ENCODE results near the gene NSMCE1. TPM values are rescaled to one million over a fixed set of nuclear protein-coding genes. Genes with fewer than 3 reads are reported as not detected.

Gene NSMCE1
- total RNA-seq, 1 experiment from 2014 or later: 19.3 TPM

DNA sequence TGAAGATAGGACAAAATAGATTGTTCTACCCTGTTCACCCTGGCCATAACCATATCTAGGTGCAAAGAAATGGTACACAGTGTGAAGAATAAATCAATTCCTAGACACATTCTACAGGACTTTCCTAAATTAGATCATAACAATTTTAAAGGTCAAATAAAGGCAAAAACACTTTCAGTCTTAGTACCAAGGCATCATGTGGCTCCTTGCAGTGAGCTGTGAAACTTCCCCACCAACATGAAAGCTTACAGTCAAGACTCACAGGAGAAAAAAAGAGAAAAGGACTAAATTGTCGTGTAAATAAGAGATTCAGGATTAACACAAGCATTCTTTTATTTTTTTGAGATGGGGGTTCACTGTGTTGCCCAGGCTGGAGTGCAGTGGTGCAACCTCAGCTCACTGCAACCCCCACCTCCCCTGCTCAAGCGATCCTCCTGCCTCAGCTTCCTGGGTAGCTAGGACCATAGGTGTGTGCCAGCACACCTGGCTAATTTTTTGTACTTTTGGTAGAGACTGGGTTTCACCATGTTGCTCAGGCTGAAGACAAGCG is 14.2 kb downstream of the NSMCE1 start:
- Mint-ChIP-seq H3K4me1 (peaks cover 9 to 11% of the 10 kb centered on the region in 2 experiments), H3K27ac (no peak overlapping the region), H3K36me3 (ENCODE audit: insufficient read depth in 1 of 3, low read depth in 3 of 3) (peaks cover 0 to 2% (median 0%) of the 10 kb centered on the region in 3 experiments; a peak in 3 of 7 replicates), H3K4me3 (no peak overlapping the region), H3K27me3 (ENCODE audit: low read depth) (no peaks in the 10 kb centered on the region), H3K9me3 (no peaks in the 10 kb centered on the region)
- no peaks in the 10 kb centered on the region for H3K9me3 ChIP-seq (ENCODE audit: control insufficient read depth, low read depth, low read length)
- WGBS (ENCODE audit: extremely low coverage, insufficient read length, low lambda C conversion rate): no CpG with 5 or more reads among the region's 3 CpGs
- no peak overlapping the region for H3K4me2 ChIP-seq (ENCODE audit: insufficient read depth, insufficient read length, low read length)
- H3K4ac ChIP-seq (ENCODE audit: low read depth, low read length): no peak overlapping the region
- no peak overlapping the region for H3K9ac ChIP-seq (ENCODE audit: extremely low read depth, insufficient read length, low read length)
- no peak overlapping the region for H2BK5ac ChIP-seq (ENCODE audit: insufficient read length, low read length)
- no peak overlapping the region for H4K8ac ChIP-seq (replicated peaks; ENCODE audit: insufficient read length, low read depth, low read length)
- no peak overlapping the region for H2BK12ac ChIP-seq (ENCODE audit: insufficient read length, low read depth, low read length)
- H3K27me3 ChIP-seq (ENCODE audit: insufficient read depth, low read length): no peaks in the 10 kb centered on the region
- H4K20me1 ChIP-seq (ENCODE audit: control insufficient read depth, insufficient read depth, insufficient read length): no peaks in the 10 kb centered on the region
- H3K27ac ChIP-seq (ENCODE audit: insufficient read length, low read depth, low read length): no peak overlapping the region
- H3K4me1 ChIP-seq (ENCODE audit: insufficient read depth, low read length): peaks cover 3% of the 10 kb centered on the region; the same call in 1 of the 2 replicates
- H3K79me1 ChIP-seq (ENCODE audit: insufficient read depth, low read depth, low read length, poor library complexity, severe bottlenecking): no peaks in the 10 kb centered on the region
- no peak for DNase-seq
- no peak overlapping the region for H3K18ac ChIP-seq (ENCODE audit: insufficient read length, low read depth, low read length)
- H3K56ac ChIP-seq (ENCODE audit: insufficient read length, low read depth, low read length): no peak overlapping the region
- no peak overlapping the region for H3K23ac ChIP-seq (ENCODE audit: insufficient read length, low read depth, low read length)
- H3T11ph ChIP-seq (ENCODE audit: low read length): no peak overlapping the region
- H3K14ac ChIP-seq (ENCODE audit: insufficient read depth, low read length): no peak overlapping the region
- no peaks in the 10 kb centered on the region for H3K79me2 ChIP-seq (ENCODE audit: insufficient read depth, low read length)
- no peaks in the 10 kb centered on the region for H3K23me2 ChIP-seq (ENCODE audit: insufficient read length, low read depth, low read length, poor library complexity, severe bottlenecking)
- no peak overlapping the region for H2BK20ac ChIP-seq (ENCODE audit: low read depth, low read length, poor library complexity, severe bottlenecking)
- no peak overlapping the region for H2BK15ac ChIP-seq (ENCODE audit: low read depth, low read length)
- H2AK5ac ChIP-seq (ENCODE audit: insufficient read length, low read length): no peak overlapping the region
- no peak overlapping the region for H4K91ac ChIP-seq (ENCODE audit: insufficient read length, low read depth, low read length)
- TF ChIP-seq CTCF (conservative IDR thresholded peaks at IDR 0.05): no peak
- H2AFZ ChIP-seq (ENCODE audit: low read length): no peak overlapping the region
- H4K5ac ChIP-seq (ENCODE audit: insufficient read length, low read depth, low read length): no peak overlapping the region
- H2BK120ac ChIP-seq (ENCODE audit: low read depth, low read length, poor library complexity, severe bottlenecking): no peak overlapping the region

Data from H9 (cell line).